Measurements from ENCODE around the gene THAP11. TPM values are rescaled to one million over a fixed set of nuclear protein-coding genes. Genes with fewer than 3 reads are reported as not detected.

THAP11 gene
- total and polyA plus RNA-seq, 2 of the 13 experiments (the other 11 are each of a cell fraction or from before 2014, with no cell fraction given), result 44.2 to 53.4 TPM

DNA sequence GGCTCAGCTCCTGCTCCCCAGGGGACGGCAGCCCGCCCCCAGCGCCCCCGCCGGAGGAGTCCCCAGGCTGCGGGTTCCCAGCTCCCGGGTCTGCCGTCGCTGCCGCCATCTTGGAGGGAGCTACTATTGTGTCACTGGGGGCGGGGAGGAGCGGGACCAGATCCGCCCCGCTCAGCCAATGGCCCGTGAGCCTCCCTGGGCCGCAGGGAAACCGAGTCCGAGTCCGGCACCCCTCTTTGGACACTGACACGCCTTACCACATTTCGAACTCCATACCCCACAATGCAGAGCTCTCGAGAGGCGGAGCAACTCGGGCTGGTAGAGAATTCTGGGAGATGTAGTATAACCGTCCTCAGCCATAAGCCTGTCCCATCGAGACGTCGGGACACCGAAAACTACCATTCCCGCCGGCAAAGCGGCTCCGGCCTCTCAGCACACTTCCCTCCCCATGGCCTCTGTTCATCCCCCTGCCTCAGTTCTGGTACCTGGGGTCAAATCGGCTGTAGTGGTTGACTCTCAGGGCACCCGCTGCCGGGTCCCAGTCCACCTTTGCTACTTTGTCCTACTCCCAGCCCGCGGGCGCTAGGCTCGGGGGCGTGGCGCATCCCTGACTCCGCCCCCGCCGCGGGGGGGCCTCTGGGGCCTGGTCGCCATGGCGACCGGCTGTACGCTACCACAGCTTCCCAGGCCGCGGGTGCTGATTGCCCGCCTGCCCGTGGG is 35.5 kb upstream of the THAP11 start, which contains the start of the genes RANBP10 and TSNAXIP1 (continued):
- TF ChIP-seq, protein P1, sequence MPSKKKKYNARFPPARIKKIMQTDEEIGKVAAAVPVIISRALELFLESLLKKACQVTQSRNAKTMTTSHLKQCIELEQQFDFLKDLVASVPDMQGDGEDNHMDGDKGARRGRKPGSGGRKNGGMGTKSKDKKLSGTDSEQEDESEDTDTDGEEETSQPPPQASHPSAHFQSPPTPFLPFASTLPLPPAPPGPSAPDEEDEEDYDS (CRISPR knock-in tag; IDR thresholded peaks at IDR 0.05), result peak; percentile 98
- TF ChIP-seq ZNF766 (CRISPR knock-in tag; IDR thresholded peaks at IDR 0.05; ENCODE audit: borderline replicate concordance) (peak; percentile 59; the same call in 1 of the 2 replicates), ZNF224 (CRISPR knock-in tag; IDR thresholded peaks at IDR 0.05) (peak; percentile 89), ZNF572 (CRISPR knock-in tag; IDR thresholded peaks at IDR 0.05) (no peak), ZNF652 (CRISPR knock-in tag; IDR thresholded peaks at IDR 0.05; ENCODE audit: borderline replicate concordance, low read depth) (no peak), ADNP (CRISPR knock-in tag; IDR thresholded peaks at IDR 0.05) (no peak), ATF1 (CRISPR knock-in tag; IDR thresholded peaks at IDR 0.05) (peak; percentile 88), ZNF20 (CRISPR knock-in tag; IDR thresholded peaks at IDR 0.05) (no peak), NCOA5 (CRISPR knock-in tag; IDR thresholded peaks at IDR 0.05) (no peak), ATAD3A (CRISPR knock-in tag; IDR thresholded peaks at IDR 0.05) (no peak), KAT7 (CRISPR knock-in tag; IDR thresholded peaks at IDR 0.05; ENCODE audit: borderline replicate concordance) (peak; percentile 88; the same call in 1 of the 2 replicates), CEBPG (CRISPR knock-in tag; IDR thresholded peaks at IDR 0.05) (peak; percentile 84), ZNF234 (CRISPR knock-in tag; conservative IDR thresholded peaks at IDR 0.05) (no peak), POLR2G (IDR thresholded peaks at IDR 0.05; ENCODE audit: low read depth, low read length) (peak; percentile 94), FOXO4 (CRISPR knock-in tag; conservative IDR thresholded peaks at IDR 0.05) (no peak), HNRNPL (IDR thresholded peaks at IDR 0.05; ENCODE audit: low read depth, low read length) (no peak), JDP2 (CRISPR knock-in tag; IDR thresholded peaks at IDR 0.05; ENCODE audit: borderline replicate concordance) (no peak; the same call in 1 of the 2 replicates), HES4 (CRISPR knock-in tag; IDR thresholded peaks at IDR 0.05; ENCODE audit: borderline replicate concordance) (peak; percentile 52), GPN1 (CRISPR knock-in tag; IDR thresholded peaks at IDR 0.05; ENCODE audit: borderline replicate concordance) (peak; percentile 66; the same call in 1 of the 2 replicates), ZNF382 (CRISPR knock-in tag; IDR thresholded peaks at IDR 0.05; ENCODE audit: borderline replicate concordance) (no peak), CTCF (CRISPR knock-in tag; IDR thresholded peaks at IDR 0.05) (no peak), ZNF616 (CRISPR knock-in tag; IDR thresholded peaks at IDR 0.05; ENCODE audit: low read depth) (peak; percentile 85; the same call in 1 of the 2 replicates), CBX5 (CRISPR knock-in tag; IDR thresholded peaks at IDR 0.05; ENCODE audit: borderline replicate concordance) (no peak; the same call in 1 of the 2 replicates), REXO4 (CRISPR knock-in tag; IDR thresholded peaks at IDR 0.05; ENCODE audit: borderline replicate concordance) (no peak), THAP8 (CRISPR knock-in tag; IDR thresholded peaks at IDR 0.05; ENCODE audit: borderline replicate concordance) (no peak), MED13 (CRISPR knock-in tag; IDR thresholded peaks at IDR 0.05) (no peak)
- TF ChIP-seq, protein P2, sequence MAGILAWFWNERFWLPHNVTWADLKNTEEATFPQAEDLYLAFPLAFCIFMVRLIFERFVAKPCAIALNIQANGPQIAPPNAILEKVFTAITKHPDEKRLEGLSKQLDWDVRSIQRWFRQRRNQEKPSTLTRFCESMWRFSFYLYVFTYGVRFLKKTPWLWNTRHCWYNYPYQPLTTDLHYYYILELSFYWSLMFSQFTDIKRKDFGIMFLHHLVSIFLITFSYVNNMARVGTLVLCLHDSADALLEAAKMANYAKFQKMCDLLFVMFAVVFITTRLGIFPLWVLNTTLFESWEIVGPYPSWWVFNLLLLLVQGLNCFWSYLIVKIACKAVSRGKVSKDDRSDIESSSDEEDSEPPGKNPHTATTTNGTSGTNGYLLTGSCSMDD (CRISPR knock-in tag; IDR thresholded peaks at IDR 0.05), result no peak

Data from HepG2 (cell line).